RWPE2 (cell line): ENCODE data around the gene BBIP1.

Experiments used
- ATAC-seq: fragments of 200-7000 bp; cut with Tn5 transposase; 3 replicates; pipeline ENCODE4 v1.9.1; 2021; ENCODE audit warnings: low read depth
- DNase-seq: peaks from one replicate; pipeline ENCODE4 v3.0.0-alpha.2; 2020; ENCODE audit warnings: low spot score
- H3K27ac ChIP-seq: fragments of 450-650 bp; 2 replicates; pipeline ENCODE4 v1.5.1; 2017; ENCODE audit warnings: mild to moderate bottlenecking; ENCODE audit not compliant: poor library complexity, severe bottlenecking
- H3K27me3 ChIP-seq: fragments of 250-450 bp; sonication (Bioruptor Pico); 2 replicates; pipeline ENCODE4 v1.5.1; 2021; ENCODE audit warnings: mild to moderate bottlenecking, moderate library complexity; ENCODE audit not compliant: insufficient read depth, poor library complexity, severe bottlenecking
- H3K36me3 ChIP-seq: fragments of 250-450 bp; sonication (Bioruptor Pico); 2 replicates; pipeline ENCODE4 v1.5.1; 2020; ENCODE audit warnings: low read depth, mild to moderate bottlenecking, moderate library complexity
- H3K4me1 ChIP-seq: fragments of 250-450 bp; sonication (Bioruptor Pico); 2 replicates; pipeline ENCODE4 v1.5.1; 2021; ENCODE audit warnings: mild to moderate bottlenecking, moderate library complexity; ENCODE audit not compliant: insufficient read depth, poor library complexity, severe bottlenecking
- H3K4me3 ChIP-seq: fragments of 250-450 bp; sonication (Bioruptor Pico); 2 replicates; pipeline ENCODE4 v1.5.1; 2021; ENCODE audit warnings: mild to moderate bottlenecking, moderate library complexity; ENCODE audit not compliant: severe bottlenecking
- H3K9me3 ChIP-seq: fragments of 250-450 bp; sonication (Bioruptor Pico); 2 replicates; pipeline ENCODE4 v1.5.1; 2021; ENCODE audit warnings: mild to moderate bottlenecking, moderate library complexity; ENCODE audit not compliant: severe bottlenecking
- CTCF ChIP-seq: fragments of 450-650 bp; IDR thresholded peaks from one replicate; pipeline ENCODE4 v1.5.1; 2017; ENCODE audit warnings: mild to moderate bottlenecking, moderate library complexity; ENCODE audit not compliant: poor library complexity, severe bottlenecking

BBIP1 gene

DNA sequence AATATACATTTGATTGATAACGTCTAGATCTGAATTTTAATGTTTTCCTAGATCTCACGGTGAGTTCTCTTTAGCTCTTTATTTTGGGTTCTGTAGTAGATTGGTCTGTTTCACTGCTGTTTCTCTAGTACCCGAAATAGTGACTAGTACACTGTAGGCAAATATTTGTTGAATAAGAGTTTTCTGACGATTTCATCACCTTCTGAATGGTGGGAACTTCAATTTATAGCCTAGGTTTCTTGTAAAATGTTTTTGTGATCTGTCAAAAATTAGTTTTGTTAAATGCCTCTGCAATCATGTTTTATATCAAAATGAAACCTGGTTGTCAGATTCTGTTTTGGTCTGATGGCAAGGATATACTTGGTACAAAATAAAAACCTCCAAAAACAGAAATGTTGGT, 37.1 kb downstream of the BBIP1 start:
- TF ChIP-seq CTCF, result no peak
- no peak for DNase-seq
- Histone ChIP-seq H3K9me3 (no peaks in the 10 kb centered on the region), H3K4me3 (no peak overlapping the region), H3K36me3 (peaks cover 87% of the 10 kb centered on the region), H3K27me3 (no peaks in the 10 kb centered on the region), H3K4me1 (no peaks in the 10 kb centered on the region), H3K27ac (no peak overlapping the region)
- ATAC-seq, result no peak

- no peak for ATAC-seq
- peaks cover 87% of the 10 kb centered on the region for H3K36me3 ChIP-seq
- H3K27me3 ChIP-seq, result no peaks in the 10 kb centered on the region
- no peak for TF ChIP-seq CTCF
- no peak for DNase-seq
- no peak overlapping the region for H3K27ac ChIP-seq
- no peak overlapping the region for H3K4me3 ChIP-seq
- no peaks in the 10 kb centered on the region for H3K4me1 ChIP-seq
- no peaks in the 10 kb centered on the region for H3K9me3 ChIP-seq
Measured at GRCh38 chr10:110881247-110881646, 37.7 kb downstream of the BBIP1 start.

GRCh38 chr10:110880012-110880411, 39.0 kb downstream of the BBIP1 start:
- Histone ChIP-seq H3K27me3 (no peaks in the 10 kb centered on the region), H3K36me3 (peaks cover 81% of the 10 kb centered on the region), H3K27ac (no peak overlapping the region), H3K4me3 (no peak overlapping the region), H3K9me3 (no peaks in the 10 kb centered on the region), H3K4me1 (peaks cover 4% of the 10 kb centered on the region)
- ATAC-seq, result no peak
- no peak for TF ChIP-seq CTCF
- no peak for DNase-seq

DNA sequence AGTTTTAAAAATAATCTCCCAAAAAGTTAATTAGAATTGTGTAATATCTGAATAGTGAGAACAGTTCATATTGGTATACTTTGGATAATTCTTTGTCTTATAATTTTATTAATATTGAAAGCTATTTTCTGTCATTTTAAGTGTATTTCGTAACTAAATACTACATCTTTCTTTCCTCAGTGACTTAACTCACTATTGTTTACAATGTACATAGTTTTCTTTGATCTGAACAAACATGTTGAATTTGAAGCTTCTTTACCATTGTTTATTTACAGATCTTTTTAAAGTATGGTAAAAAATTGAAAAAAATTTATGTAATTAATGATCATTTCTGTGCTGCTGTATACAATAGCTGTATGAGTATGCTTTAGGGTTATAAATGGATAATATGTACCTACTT, 42.2 kb downstream of the BBIP1 start:
- H3K4me1 ChIP-seq, result peaks cover 13% of the 10 kb centered on the region
- ATAC-seq (no peak), DNase-seq (no peak)
- no peaks in the 10 kb centered on the region for H3K9me3 ChIP-seq
- peaks cover 51% of the 10 kb centered on the region for H3K36me3 ChIP-seq
- no peak for TF ChIP-seq CTCF
- no peak overlapping the region for H3K4me3 ChIP-seq
- H3K27ac ChIP-seq, result no peak overlapping the region
- H3K27me3 ChIP-seq, result no peaks in the 10 kb centered on the region

- no peak overlapping the region for H3K4me3 ChIP-seq
- no peaks in the 10 kb centered on the region for H3K27me3 ChIP-seq
- no peak for ATAC-seq
- no peak for TF ChIP-seq CTCF
- no peak overlapping the region for H3K27ac ChIP-seq
- DNase-seq, result no peak
- no peaks in the 10 kb centered on the region for H3K9me3 ChIP-seq
- peaks cover 16% of the 10 kb centered on the region for H3K4me1 ChIP-seq
- peaks cover 43% of the 10 kb centered on the region for H3K36me3 ChIP-seq
Measured at GRCh38 chr10:110876000-110876399, 43.0 kb downstream of the BBIP1 start.
